Fibroblast of skin of abdomen (primary cell): ENCODE data around the gene ME1.
"Not testable (repeated sequence)": the region's sequence is repeated elsewhere in the genome, so short reads cannot be mapped to it uniquely, and the experiment has no call there.

Source experiments
- DNase-seq: peaks from one replicate; pipeline ENCODE4 v3.0.0-alpha.2; 2013

The ME1 gene

GRCh38 chr6:83431545-83432155, 799 bp upstream of the ME1 start:
- no peak for DNase-seq

- peak; percentile 40 for DNase-seq
These were observed 817 bp downstream of the ME1 start for GRCh38 chr6:83429857-83430610.

GRCh38 chr6:83429269-83429668, 1.6 kb downstream of the ME1 start:
- DNase-seq: no peak

GRCh38 chr6:83424392-83425018, 6.3 kb downstream of the ME1 start:
- no peak for DNase-seq

DNA sequence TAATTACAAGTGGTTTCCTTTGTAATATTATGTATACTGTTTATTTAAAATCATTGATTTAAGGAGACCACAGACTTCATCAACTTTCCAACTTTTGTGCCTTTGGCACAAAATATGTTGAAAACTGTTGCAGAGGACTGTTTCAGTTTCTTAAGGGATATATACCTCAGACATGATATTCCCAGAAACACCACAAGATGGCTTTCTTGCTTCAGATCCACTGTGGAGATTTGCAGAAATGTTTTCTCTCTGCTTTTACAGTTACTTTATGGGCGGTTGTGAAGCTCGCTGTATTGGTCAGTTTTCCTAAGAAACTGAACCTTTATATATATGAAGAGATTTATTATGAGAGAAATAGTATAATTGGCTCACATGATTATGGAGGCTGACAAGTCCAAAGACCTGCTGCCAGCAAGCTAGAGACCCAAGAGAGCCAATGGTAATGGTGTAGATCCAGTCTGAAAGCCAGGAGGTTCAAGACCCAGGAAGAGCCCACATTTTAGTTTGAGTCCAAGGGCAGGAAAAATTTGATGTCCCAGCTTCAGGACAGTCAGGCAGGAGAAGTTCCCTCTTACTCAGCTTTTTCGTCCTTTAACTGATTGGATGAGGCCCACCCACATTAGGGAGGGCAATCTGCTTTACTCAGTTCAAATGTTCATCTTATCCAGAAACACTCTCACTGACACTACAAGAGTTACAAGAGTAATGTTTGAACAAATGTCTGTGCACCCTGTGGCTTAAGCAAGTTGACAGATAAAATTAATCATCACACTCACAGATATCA, 12.8 kb downstream of the ME1 start:
- peak; percentile 54 for DNase-seq

DNA sequence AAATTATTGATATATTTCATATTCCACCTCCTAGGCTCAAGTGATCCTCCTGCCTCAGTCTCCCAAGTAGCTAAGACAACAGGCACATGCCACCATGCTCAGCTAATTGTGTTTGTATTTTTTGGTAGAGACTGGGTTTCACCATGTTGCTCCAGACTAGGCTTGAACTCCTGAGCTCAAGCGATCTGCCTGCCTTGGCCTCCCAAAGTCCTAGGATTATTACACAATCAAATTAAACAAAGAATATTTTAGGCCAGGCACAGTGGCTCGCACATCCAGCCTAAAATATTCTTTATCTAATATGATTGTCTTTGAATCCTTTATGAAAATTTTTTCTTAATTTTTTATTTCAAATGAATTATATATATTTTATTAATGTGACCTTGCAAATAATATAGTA, 17.8 kb downstream of the ME1 start:
- DNase-seq: no peak

GRCh38 chr6:83411731-83412130, 19.1 kb downstream of the ME1 start:
- no peak for DNase-seq

DNA sequence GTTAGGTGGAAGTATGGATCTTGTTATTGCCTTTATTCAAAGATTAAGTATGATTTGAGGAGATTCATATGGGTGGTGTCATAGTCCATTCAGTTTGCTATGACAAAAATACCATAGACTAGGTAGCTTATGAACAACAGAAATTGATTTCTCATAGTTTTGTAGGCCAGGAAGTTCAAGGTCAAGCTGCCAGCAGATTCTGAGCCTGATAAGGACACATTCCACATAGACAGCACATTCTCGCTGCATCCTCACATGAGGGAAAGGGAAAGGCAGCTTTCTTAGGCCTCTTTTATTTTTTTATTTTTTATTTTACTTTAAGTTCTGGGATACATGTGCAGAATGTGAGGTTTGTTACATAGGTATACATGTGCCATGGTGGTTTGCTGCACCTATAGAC, 27.7 kb downstream of the ME1 start:
- no peak for DNase-seq

DNA sequence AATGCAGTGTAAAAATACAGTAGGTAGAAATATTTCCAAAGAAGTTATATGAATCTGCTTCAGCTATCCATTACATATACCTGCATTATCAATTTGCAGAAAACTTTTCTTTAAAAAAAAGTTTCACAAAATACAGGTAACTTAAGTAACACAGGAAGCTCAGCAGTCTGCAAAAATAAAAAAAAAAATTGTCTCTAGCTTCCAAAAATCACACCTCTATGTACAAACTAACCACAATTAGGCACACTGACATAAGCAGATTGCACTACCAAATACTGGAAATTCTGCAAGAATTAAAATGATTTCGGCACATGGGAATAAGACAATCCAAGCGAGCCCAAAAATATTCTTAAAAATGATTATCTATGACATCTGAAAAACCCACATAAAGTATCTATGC, 41.2 kb downstream of the ME1 start:
- no peak for DNase-seq

DNA sequence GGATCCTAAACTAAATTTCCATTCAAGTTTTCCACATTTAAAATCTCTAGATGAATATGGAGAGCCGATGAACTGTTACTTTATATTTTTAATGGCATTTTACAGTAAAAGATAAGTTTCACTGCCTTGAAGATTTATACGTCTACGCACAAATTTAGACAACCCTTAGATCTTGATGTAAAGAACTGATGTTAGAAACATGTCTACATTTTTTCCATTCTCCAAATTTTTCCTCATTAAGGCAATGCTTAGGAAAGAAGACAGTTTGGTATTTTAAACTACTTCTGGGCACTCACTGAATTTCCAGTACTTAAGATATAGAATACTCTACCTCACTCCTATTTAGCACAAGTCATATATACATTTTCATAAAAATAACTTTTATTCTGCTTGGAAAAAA, 45.4 kb downstream of the ME1 start:
- DNase-seq: peak; percentile 11

GRCh38 chr6:83384751-83385150, 46.1 kb downstream of the ME1 start:
- DNase-seq: no peak

DNA sequence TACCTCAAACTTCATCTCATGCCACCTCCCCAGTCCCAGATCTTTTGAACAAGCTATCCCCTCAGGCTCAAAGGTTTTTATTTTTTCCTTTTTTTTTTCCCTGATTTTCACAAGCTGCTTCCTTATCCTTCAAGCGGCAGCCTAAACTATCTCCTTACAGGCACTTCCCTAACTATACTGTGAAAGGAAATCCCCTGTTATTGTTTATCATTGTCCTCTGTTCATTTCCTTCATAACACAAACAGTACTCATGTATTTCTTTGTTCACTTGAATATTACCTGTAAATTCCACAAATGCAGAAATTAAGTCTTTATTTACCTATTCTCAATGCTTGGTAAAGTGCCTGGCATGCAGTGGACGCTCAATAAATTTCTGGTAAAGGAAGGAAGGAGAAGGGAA, 48.9 kb downstream of the ME1 start:
- DNase-seq: no peak

DNA sequence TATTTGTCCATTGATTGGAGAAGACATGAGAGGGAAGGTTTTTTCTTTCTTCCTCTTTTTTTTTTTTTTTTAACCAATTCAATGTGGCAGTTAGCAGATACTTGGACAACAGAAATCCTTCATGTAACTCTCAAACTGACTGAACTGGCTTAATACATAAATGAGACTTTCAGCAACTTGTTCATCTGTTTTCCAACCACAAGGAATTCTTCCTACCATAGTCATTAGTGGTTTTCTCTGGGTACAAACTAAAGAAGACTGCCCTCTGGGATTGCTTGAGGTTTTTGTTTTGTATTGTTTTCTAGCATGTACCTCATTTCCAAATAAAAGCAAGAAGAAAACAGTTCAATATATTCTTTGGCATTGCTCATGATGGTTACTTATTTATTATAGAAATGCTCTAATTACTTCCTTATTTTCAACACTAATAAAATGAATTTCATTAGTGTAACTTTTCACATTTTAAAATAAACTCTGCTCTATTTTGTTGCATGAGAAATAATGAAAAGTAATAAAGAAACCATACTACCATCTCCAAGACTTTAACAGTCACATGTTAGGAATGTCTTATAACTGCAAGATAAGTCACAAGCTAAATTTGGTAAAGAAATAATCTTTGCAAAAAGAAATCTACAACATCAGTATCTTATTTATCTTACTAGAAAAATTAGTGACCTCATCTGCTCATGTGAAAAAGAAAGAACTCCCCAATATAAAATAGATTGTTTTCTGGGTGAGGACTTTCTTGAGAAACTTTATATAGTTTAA, 52.0 kb downstream of the ME1 start:
- DNase-seq: peak; percentile 81

GRCh38 chr6:83371423-83371822, 59.4 kb downstream of the ME1 start:
- peak; percentile 70 for DNase-seq

DNA sequence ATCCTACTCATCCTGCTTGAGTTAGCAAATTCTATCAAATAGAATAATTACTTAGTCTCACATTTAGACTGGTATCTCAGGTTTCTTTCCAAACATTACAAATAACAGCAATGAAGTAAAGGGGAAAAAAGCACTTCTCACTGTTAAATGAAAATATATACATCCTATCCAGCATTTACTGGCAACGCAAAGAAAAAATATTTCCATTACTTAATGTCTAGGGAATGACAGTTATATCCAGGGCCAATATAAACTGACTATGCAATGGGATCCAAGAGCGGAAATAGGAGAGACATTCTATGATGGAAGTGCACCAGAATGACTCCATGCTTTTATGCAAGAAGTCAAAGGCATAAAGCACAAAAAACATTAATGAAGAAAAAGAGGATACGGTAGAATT, 60.3 kb downstream of the ME1 start:
- DNase-seq: peak; percentile 50

DNA sequence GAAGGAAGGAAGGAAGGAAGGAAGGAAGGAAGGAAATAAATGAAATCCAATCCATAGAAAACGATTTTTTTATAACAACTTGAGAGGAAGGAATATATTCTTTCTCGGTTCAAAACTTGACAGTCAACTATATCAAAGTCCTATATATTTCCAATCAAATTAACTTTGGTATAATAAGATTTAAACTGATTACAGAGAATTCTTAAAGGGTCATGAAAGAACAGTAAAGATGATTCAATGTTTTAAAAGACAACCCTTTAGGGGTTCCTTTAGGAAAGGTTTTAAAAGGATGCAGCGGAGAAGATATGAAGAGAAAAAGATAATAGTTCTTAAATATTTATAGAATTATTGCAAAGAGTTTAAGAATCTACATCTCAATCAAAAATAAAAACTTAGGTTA, 61.2 kb downstream of the ME1 start:
- no peak for DNase-seq

GRCh38 chr6:83368577-83368976, 62.3 kb downstream of the ME1 start:
- DNase-seq: no peak

DNA sequence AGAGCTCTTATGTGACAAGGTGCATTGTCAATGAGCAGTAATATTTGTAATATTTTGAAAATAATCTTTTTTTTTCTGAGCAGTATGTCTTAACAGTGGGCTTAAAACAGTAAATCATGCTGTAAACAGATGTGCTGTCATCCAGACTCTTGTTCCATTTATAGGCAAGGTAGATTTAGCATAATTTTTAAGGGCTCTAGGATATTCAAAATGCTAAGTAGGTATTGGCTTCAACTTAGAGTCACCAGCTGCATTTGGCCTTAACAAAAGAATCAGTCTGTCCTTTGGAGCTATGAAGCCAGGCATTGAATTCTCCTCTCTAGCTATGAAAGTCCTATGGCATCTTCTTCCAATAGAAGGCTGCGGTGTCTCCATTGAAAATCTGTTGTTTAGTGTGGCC, 63.7 kb downstream of the ME1 start:
- no peak for DNase-seq

GRCh38 chr6:83365931-83366330, 64.9 kb downstream of the ME1 start:
- DNase-seq: peak; percentile 73

DNA sequence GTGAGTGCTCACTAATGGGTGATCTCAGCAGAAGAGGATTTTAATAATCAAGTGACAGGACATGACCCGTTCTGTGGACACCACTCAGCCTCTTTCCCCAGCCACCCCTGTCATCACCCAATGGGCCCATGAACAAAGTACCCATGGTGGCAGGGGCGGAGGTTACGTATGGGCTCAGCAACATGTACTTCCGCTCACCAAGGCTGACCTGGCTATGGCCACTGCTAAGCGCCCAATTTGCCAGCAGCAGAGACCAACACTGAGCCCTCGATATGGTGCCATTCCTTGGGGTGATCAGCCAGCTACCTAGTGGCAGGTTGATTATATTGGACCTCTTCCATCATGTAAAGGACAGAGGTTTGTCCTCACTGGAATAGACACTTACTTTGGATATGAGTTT, 68.5 kb downstream of the ME1 start:
- not testable (repeated sequence) for DNase-seq

DNA sequence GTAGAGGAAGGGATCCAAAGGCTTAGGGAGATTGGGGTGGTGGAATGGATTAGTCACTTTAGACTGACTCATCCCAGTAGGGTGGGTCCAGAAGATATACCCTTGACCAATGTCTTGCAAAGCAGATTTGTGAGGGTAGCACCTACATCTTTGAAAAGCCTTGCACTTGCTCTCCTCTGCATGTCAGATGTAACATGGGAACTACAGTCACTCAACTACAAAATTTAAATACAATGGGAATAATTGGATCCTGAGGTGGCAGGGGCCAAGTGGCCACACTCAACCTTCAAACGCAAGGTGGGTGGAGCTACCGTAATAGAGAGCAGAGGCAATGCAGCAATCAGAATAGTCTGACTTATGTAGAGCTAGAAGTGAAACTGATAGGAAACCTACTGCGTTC, 71.2 kb downstream of the ME1 start:
- no peak for DNase-seq

- no peak for DNase-seq
These were observed 76.1 kb downstream of the ME1 start for GRCh38 chr6:83354747-83355146.
